Neuronal stem cell (in vitro differentiated cells): ENCODE measurements around the gene RHOF.

Experiments
- DNase-seq: peaks from one replicate; pipeline ENCODE4 v3.0.0-alpha.2; 2013; ENCODE audit warnings: low spot score
- H2AFZ ChIP-seq: one replicate; pipeline ENCODE4 v1.6.1; 2013; ENCODE audit warnings: mild to moderate bottlenecking, low read length, inconsistent platforms
- H2AK5ac ChIP-seq: 2 replicates; pipeline ENCODE4 v1.6.1; 2013; ENCODE audit warnings: low read depth, mild to moderate bottlenecking, inconsistent platforms, low read length, moderate library complexity, mixed read lengths
- H2BK120ac ChIP-seq: 2 replicates; pipeline ENCODE4 v1.6.1; 2013; ENCODE audit warnings: low read depth, mild to moderate bottlenecking, inconsistent platforms, low read length, moderate library complexity, mixed read lengths
- H2BK12ac ChIP-seq: one replicate; pipeline ENCODE4 v1.6.1; 2013; ENCODE audit warnings: low read length, inconsistent platforms
- H2BK15ac ChIP-seq: 2 replicates; pipeline ENCODE4 v1.6.1; 2013; ENCODE audit warnings: mild to moderate bottlenecking, low read length, inconsistent platforms, mixed read lengths
- H2BK5ac ChIP-seq: one replicate; pipeline ENCODE4 v1.6.1; 2013; ENCODE audit warnings: inconsistent platforms, mild to moderate bottlenecking, low read length, moderate library complexity
- H3K14ac ChIP-seq: one replicate; pipeline ENCODE4 v1.6.1; 2013; ENCODE audit warnings: low read length, inconsistent platforms
- H3K18ac ChIP-seq: 2 replicates; pipeline ENCODE4 v1.6.1; 2013; ENCODE audit warnings: low read length, inconsistent platforms
- H3K23ac ChIP-seq: 2 replicates; pipeline ENCODE4 v1.6.1; 2013; ENCODE audit warnings: low read depth, mild to moderate bottlenecking, mixed read lengths, low read length, inconsistent platforms; ENCODE audit not compliant: poor library complexity
- H3K27ac ChIP-seq: replicated peaks from 3 replicates; pipeline ENCODE4 v1.5.1; 2013; ENCODE audit warnings: low read length, inconsistent platforms
- H3K27me3 ChIP-seq, 3 experiments: 2 replicates each; pipeline ENCODE4 v1.6.1; 2013; ENCODE audit warnings: low read length in 3 of 3, mild to moderate bottlenecking in 2 of 3, inconsistent platforms in 1 of 3, low read depth in 1 of 3, mixed read lengths in 1 of 3, moderate library complexity in 1 of 3; ENCODE audit not compliant: control insufficient read depth in 3 of 3, insufficient read depth in 3 of 3
- H3K36me3 ChIP-seq, 2 donors: replicated peaks in 1 of 2; 2 replicates each; pipeline ENCODE4 v1.6.1; 2013; ENCODE audit warnings: low read length in 2 of 2; ENCODE audit not compliant: control insufficient read depth in 2 of 2, insufficient read depth in 2 of 2
- H3K4ac ChIP-seq: 2 replicates; pipeline ENCODE4 v1.6.1; 2013; ENCODE audit warnings: inconsistent platforms, mild to moderate bottlenecking, low read length, moderate library complexity
- H3K4me1 ChIP-seq, 2 donors: 1 replicate in 1 of 2; 2 replicates in 1 of 2; pipeline ENCODE4 v1.6.1; 2013; ENCODE audit warnings: low read length in 2 of 2, low read depth in 1 of 2; ENCODE audit not compliant: control insufficient read depth in 2 of 2, insufficient read depth in 1 of 2
- H3K4me2 ChIP-seq: one replicate; pipeline ENCODE4 v1.6.1; 2013; ENCODE audit warnings: mild to moderate bottlenecking, low read length, inconsistent platforms; ENCODE audit not compliant: insufficient read depth, poor library complexity, severe bottlenecking
- H3K4me3 ChIP-seq, 2 donors: 2 replicates each; pipeline ENCODE4 v1.5.1; 2013; ENCODE audit warnings: low read length in 2 of 2, mild to moderate bottlenecking in 2 of 2, inconsistent platforms in 1 of 2, moderate library complexity in 1 of 2
- H3K79me1 ChIP-seq: one replicate; pipeline ENCODE4 v1.6.1; 2013; ENCODE audit warnings: low read depth, mild to moderate bottlenecking, inconsistent platforms, low read length, moderate library complexity
- H3K9ac ChIP-seq: one replicate; pipeline ENCODE4 v1.6.1; 2013; ENCODE audit warnings: mild to moderate bottlenecking, low read depth, low read length, inconsistent platforms; ENCODE audit not compliant: poor library complexity
- H3K9me3 ChIP-seq, 2 donors: replicated peaks in 1 of 2; 2 replicates each; pipeline versions ENCODE3 to v1.6.1; 2013; ENCODE audit warnings: low read length in 2 of 2, mild to moderate bottlenecking in 2 of 2, inconsistent platforms in 1 of 2, low read depth in 1 of 2, mixed read lengths in 1 of 2, moderate library complexity in 1 of 2; ENCODE audit not compliant: control insufficient read depth in 2 of 2, insufficient read depth in 1 of 2
- H4K8ac ChIP-seq: one replicate; pipeline ENCODE4 v1.6.1; 2013; ENCODE audit warnings: low read depth, mild to moderate bottlenecking, inconsistent platforms, low read length, moderate library complexity
- H4K91ac ChIP-seq: one replicate; pipeline ENCODE4 v1.6.1; 2013; ENCODE audit warnings: low read length, low read depth, mild to moderate bottlenecking, inconsistent platforms; ENCODE audit not compliant: poor library complexity
- WGBS, 2 donors: extraction: QIAGEN DNeasy Blood & Tissue Kit; methylation state at CpG; one replicate each; pipeline ENCODE4 v1.1.7; 2013; ENCODE audit warnings: missing lambda C conversion rate in 2 of 2, mixed read lengths in 1 of 2; ENCODE audit not compliant: insufficient read length in 2 of 2, insufficient replicate concordance in 1 of 2; ENCODE audit errors: extremely low coverage in 2 of 2; 5-methylcytosine and 5-hydroxymethylcytosine counted together

The RHOF gene

DNA sequence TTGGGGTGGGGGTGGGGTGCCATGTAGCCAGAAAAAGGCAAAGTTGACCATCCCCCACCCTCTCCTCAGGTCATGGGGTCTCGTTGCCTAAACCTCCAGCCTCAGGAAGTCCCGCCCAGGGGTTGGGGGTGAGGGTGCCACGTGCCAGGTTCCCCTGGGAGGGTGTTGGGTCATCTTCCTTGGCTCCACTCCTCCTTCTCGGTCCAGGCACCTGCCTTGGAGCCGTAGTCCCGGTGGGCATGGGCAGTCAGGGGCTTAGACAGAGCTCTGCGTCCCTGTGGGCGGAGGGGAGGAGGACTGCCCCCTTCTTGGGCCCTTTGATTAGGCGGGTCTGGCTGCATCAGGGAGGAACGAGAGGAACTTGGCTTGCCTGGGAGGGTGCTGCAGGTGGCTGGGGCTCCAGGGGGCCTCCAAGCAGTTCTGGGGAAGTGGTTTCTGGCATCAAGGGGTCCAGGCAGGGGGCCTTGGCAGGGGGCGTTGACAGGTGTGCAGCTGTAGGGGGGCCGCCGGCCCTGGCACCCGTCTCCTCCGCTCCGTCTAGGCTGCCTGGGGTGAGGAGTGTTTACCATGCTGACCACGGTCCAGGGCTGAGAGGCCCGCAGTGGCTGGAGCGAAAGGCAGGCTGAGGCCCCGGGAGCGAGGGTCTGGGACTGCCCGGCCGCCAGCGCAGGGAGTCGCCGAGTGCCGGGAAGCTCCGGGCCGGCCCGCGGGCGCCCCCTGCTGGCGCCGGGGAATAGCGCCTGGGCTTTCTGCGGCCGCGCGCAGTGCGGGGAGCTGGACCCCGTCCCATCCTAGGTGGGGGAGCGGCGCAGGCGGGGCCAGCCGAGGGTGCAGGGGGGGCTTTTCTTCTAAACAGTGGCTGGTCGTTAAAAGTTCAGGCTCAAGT is 18.2 kb upstream of the RHOF start:
- DNase-seq, result peak; percentile 80
- no peak overlapping the region for H2BK12ac ChIP-seq
- no CpG with 5 or more reads among the region's 46 CpGs for WGBS, 2 donors
- peak overlapping the region; percentile 13 for H3K23ac ChIP-seq
- H3K9ac ChIP-seq, result peak overlapping the region; percentile 87
- H4K8ac ChIP-seq, result no peak overlapping the region
- peak overlapping the region; percentile 6 for H2BK120ac ChIP-seq
- peak overlapping the region; percentile 83 for H3K4me2 ChIP-seq
- no peak overlapping the region for H3K14ac ChIP-seq
- H3K9me3 ChIP-seq, result no peaks in the 10 kb centered on the region
- peaks cover 27% of the 10 kb centered on the region for H3K79me1 ChIP-seq
- peak overlapping the region; percentile 0 for H2AFZ ChIP-seq
- H3K4me1 ChIP-seq, result peaks cover 12 to 15% of the 10 kb centered on the region in 2 donors
- peak overlapping the region; percentile 60 for H3K27ac ChIP-seq
- H3K36me3 ChIP-seq, result peaks cover 39 to 88% of the 10 kb centered on the region in 2 donors
- H2AK5ac ChIP-seq, result peak overlapping the region; percentile 36
- H2BK15ac ChIP-seq, result peak overlapping the region; percentile 54
- H3K18ac ChIP-seq, result peak overlapping the region; percentile 84
- H3K27me3 ChIP-seq, result no peaks in the 10 kb centered on the region
- H3K4me3 ChIP-seq, result peak overlapping the region; percentile 23 to 86
- H2BK5ac ChIP-seq, result no peak overlapping the region
- no peak overlapping the region for H3K4ac ChIP-seq
- H4K91ac ChIP-seq, result no peak overlapping the region

DNA sequence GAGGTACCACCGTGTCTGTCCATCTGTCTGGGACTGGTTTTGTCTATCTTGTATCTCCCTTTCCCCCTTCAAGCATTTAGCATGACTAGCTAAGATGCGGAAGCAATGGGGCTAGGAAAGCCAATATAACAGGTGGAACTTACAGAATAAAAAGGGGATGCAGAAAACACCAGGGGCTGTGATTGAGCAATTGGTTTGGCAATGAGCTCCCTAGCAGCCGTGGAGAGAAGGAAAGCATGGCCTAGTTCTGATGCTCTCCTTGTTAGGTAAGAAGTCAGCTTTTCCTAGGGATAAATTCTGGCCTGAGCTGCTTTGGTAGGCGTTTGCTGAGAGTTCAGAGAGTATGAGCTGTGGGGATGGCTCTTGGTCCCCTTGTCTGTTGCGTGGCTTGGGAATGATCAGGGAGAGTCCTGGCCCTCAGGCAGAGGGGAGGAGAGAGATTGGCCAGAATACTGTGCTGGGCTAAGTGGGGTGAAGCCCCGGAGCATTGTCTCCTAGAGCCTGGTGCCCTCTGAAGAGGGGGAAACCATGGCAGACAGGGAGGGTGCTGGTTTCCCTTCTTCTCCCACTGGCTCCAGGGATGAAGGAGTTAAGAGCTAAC is 17.4 kb upstream of the RHOF start:
- Histone ChIP-seq H3K27ac (peak overlapping the region; percentile 25), H3K27me3 (no peaks in the 10 kb centered on the region), H4K91ac (no peak overlapping the region), H3K23ac (no peak overlapping the region), H3K18ac (no peak overlapping the region), H3K14ac (no peak overlapping the region), H3K9ac (no peak overlapping the region), H2BK12ac (no peak overlapping the region), H2AK5ac (no peak overlapping the region), H3K4me1 (peaks cover 17 to 21% of the 10 kb centered on the region in 2 donors), H2BK120ac (no peak overlapping the region), H3K4ac (no peak overlapping the region), H3K4me3 (peak overlapping the region; percentile 23 to 75), H3K9me3 (no peaks in the 10 kb centered on the region), H2AFZ (no peak overlapping the region), H3K36me3 (peaks cover 35 to 85% of the 10 kb centered on the region in 2 donors), H3K79me1 (peaks cover 31% of the 10 kb centered on the region), H4K8ac (no peak overlapping the region), H3K4me2 (peak overlapping the region; percentile 83), H2BK15ac (peak overlapping the region; percentile 16), H2BK5ac (peak overlapping the region; percentile 78)
- DNase-seq, result no peak
- WGBS, 2 donors, result no CpG with 5 or more reads among the region's 6 CpGs

DNA sequence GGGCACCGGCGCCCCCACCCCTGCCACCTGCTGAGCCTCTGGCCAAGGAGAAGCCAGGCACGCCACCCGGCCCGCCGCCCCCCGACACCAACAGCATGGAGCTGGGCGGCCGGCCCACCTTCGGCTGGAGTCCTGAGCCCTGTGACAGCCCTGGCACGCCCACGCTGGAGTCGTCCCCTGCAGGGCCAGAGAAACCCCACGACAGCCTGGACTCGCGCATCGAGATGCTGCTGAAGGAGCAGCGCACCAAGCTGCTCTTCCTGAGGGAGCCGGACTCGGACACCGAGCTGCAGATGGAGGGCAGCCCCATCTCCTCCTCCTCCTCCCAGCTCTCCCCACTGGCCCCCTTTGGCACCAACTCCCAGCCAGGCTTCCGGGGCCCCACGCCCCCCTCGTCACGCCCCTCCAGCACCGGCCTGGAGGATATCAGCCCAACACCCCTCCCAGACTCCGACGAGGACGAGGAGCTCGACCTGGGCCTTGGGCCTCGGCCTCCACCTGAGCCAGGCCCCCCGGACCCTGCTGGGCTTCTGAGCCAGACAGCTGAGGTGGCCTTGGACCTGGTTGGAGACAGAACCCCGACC is 16.8 kb upstream of the RHOF start:
- Histone ChIP-seq H3K4me3 (no peak overlapping the region), H2BK120ac (no peak overlapping the region), H2BK12ac (peak overlapping the region; percentile 23), H3K4me1 (peaks cover 20 to 25% of the 10 kb centered on the region in 2 donors), H3K9me3 (no peaks in the 10 kb centered on the region), H3K27ac (no peak overlapping the region), H3K18ac (no peak overlapping the region), H3K36me3 (peaks cover 37 to 82% of the 10 kb centered on the region in 2 donors), H3K4me2 (no peak overlapping the region), H3K4ac (no peak overlapping the region), H2BK15ac (no peak overlapping the region), H3K27me3 (no peaks in the 10 kb centered on the region), H3K23ac (no peak overlapping the region), H4K91ac (no peak overlapping the region), H2AFZ (no peak overlapping the region), H3K79me1 (peaks cover 33% of the 10 kb centered on the region), H3K14ac (no peak overlapping the region), H2BK5ac (peak overlapping the region; percentile 78), H2AK5ac (peak overlapping the region; percentile 17), H3K9ac (no peak overlapping the region), H4K8ac (no peak overlapping the region)
- DNase-seq, result no peak
- WGBS, 2 donors, result no CpG with 5 or more reads among the region's 33 CpGs

DNA sequence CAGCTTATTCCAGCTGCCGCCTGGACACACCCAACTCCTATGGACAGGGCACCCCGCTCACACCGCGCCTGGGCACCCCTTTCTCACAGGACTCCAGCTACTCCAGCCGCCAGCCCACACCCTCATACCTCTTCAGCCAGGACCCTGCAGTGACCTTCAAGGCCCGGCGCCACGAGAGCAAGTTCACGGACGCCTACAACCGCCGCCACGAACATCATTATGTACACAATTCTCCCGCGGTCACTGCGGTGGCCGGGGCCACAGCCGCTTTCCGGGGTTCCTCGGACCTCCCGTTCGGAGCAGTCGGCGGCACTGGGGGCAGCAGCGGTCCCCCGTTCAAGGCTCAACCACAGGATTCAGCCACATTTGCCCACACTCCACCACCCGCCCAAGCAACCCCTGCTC is 16.2 kb upstream of the RHOF start:
- Histone ChIP-seq H3K36me3 (peaks cover 33 to 76% of the 10 kb centered on the region in 2 donors), H3K4ac (no peak overlapping the region), H2BK120ac (no peak overlapping the region), H4K91ac (no peak overlapping the region), H3K4me3 (no peak overlapping the region), H3K9me3 (no peaks in the 10 kb centered on the region), H2AFZ (no peak overlapping the region), H2AK5ac (no peak overlapping the region), H3K4me2 (no peak overlapping the region), H3K27me3 (no peaks in the 10 kb centered on the region), H2BK5ac (peak overlapping the region; percentile 78), H3K18ac (no peak overlapping the region), H4K8ac (no peak overlapping the region), H2BK15ac (no peak overlapping the region), H3K79me1 (peaks cover 31% of the 10 kb centered on the region), H3K27ac (no peak overlapping the region), H3K4me1 (peaks cover 20 to 25% of the 10 kb centered on the region in 2 donors), H3K9ac (no peak overlapping the region), H2BK12ac (no peak overlapping the region), H3K14ac (no peak overlapping the region), H3K23ac (no peak overlapping the region)
- no peak for DNase-seq
- no CpG with 5 or more reads among the region's 27 CpGs for WGBS, 2 donors
